HG03039 (cell line): Measurements from ENCODE around the gene NPEPPS.
A peak's percentile ranks its signal among the peaks of the same experiment; 100 is the strongest.
"Not testable (repeated sequence)": the region's sequence is repeated elsewhere in the genome, so short reads cannot be mapped to it uniquely, and the experiment has no call there.

Experiments
- ATAC-seq: cut with Tn5 transposase; IDR thresholded peaks from one replicate; pipeline ENCODE4 v1.9.1; 2021; ENCODE audit warnings: mild to moderate bottlenecking, moderate library complexity; ENCODE audit not compliant: unreplicated experiment

Gene NPEPPS

DNA sequence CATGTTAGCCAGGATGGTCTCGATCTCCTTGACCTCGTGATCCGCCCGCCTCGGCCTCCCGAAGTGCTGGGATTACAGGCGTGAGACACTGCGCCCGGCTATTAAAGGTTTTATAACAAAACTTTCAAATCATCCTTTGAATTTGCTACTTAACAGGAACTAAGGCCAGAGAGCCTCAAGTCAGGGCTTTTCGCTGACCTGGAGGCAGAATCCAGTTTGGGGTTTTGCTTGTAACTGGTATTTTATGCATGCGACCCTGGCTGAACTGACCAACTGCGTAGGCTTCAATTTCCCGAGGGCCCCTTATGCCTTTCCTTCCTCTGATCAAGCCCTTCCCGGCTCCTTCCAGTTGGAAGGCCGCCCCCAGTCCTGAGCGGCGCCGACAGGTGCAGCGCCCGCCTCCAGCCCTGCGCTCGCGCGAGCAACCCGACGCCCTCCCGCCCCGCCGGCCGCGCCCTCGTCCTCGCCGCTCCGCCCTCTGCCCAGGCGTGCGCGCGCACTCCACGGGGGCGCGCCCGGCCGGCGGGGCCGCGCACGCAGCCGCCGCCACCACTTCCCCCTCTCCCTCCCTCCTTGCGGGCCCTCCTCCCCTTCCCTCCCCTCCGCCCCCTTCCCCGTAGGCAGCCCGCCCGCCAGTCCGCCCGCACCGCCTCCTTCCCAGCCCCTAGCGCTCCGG lies at the start of gene NPEPPS:
Gene NPEPPS (plus strand): TSS at position 552 of the 676 bp plus-strand sequence. CDS start 193 bp downstream, outside the sequence.
- ATAC-seq, result peak; percentile 70

DNA sequence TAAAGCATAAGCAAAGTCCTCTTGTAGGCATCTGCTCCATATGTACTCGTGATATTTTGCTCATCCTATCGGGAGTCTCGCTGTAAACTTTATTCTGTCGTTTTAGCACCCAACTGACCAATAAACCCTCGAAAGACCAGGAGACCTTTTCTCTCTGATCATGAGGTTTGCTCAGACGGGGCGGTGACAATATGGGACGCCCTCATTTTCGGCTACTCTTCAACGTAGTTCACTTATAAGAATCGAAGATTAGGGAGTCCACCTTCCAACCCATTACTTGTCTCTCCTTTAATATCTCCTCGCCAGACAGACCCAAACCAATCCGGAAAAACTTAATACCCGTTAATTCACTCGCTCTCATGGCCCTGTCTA lies 39.1 kb upstream of the NPEPPS start:
- not testable (repeated sequence) for ATAC-seq

DNA sequence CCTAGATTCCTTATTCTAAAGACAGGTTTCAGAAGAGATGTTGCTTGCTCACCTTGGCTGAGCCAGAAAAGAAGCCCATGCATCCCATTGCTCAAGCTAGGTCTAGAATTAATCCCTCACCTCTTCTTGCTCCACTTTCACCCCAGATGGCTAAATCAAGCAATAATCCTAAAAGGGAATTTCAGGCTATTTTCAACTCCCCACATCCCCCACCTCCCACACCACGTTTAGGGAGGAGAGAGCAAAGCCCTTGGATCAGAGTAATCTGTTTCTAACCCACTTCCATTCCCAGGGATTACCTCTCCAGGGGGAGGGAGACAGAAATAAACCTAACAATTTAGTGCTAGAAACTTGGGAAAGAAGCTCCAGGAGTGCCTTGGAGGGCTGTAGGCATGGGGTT lies 31.8 kb upstream of the NPEPPS start:
- ATAC-seq, result not testable (repeated sequence)

GRCh38 chr17:47499494-47499893 lies 31.4 kb upstream of the NPEPPS start:
- not testable (repeated sequence) for ATAC-seq

DNA sequence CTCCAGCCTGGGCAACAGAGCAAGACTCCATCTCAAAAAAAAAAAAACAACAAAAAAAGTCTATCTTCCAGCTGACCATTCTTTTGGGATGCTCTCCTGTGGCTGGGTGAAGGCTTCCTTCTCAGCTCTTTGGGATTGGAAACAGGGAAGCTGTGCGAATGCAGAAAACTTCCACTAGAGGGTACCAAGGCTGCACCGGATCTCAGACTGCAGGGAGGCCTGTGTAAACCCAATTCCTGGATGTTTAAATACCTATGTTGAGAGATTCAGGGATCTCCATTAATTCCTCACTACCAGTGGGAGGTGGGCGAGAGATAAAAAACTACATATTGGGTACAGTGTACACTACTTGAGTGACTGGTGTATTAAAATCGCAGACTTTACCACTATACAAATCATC lies 30.3 kb upstream of the NPEPPS start:
- not testable (repeated sequence) for ATAC-seq

- ATAC-seq, result not testable (repeated sequence)
Observed at GRCh38 chr17:47502122-47502731, 28.7 kb upstream of the NPEPPS start.

DNA sequence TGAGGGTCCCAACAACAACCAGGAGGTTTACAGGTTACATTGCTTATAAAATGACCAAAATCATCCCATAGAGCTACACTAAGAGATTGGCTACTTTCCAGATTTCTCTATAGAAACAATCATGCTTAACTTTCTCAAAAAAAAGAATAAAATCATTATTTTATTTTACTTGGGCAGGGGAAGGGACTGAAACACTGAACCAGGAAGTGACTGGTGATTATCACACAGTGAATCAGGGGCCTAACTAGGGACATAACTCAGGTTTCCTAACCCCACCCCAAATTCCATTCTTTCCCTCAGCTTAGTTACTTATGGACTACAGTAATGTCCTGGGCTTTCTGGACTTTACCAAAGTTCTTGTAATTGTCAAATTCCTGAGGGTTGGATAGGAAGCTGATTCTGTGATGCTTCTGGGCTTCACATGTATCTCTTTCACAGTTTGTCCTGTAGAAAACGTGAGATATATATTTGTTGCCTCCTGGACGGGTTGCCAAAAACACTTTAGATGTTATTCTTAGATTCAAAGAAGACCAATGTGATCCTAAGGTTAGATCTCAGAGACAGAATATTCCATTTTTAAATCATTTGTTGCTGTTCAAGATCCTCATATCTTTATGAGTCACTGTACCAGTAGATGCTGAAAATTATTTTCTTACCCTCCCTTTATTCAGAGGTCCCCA lies 28.0 kb upstream of the NPEPPS start:
- not testable (repeated sequence) for ATAC-seq

DNA sequence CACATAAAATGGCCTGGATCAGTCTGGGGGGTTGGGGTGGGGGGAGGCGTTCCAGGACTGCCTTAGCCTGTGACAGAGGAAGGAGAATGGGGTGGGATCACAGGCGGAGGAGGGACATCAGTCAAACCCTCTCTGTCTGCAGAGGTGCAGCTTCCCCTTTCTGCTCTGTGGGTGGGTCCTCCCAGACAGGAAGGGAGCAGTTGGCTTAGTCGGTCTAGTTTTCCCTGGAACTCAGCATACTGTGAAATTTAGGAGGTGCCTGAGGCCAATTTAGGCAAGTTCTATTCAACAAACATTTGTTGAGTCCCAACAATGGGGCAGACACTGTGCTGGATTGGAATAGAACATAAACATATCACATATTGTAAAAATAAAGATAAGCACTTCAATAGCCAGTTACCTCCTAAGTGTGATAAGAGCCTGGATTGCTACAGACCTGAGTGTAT lies 19.2 kb upstream of the NPEPPS start:
- ATAC-seq, result not testable (repeated sequence)

DNA sequence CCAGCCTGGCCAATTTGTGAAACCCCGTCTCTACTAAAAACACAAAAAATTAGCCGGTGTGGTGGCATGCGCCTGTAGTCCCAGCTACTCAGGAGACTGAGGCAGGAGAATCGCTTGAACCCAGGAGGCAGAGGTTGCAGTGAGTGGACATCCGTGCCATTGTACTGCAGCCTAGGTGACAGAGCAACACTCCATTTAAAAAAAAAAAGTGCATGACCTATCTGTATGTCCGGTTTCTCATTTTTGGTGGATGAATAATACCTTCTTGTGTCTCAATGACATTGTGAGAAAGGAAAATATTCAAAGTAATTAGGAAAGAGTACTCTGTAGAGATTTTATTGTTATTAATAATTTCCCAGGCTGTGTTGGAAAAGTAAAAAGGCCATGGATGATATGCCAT lies 17.6 kb upstream of the NPEPPS start:
- not testable (repeated sequence) for ATAC-seq

DNA sequence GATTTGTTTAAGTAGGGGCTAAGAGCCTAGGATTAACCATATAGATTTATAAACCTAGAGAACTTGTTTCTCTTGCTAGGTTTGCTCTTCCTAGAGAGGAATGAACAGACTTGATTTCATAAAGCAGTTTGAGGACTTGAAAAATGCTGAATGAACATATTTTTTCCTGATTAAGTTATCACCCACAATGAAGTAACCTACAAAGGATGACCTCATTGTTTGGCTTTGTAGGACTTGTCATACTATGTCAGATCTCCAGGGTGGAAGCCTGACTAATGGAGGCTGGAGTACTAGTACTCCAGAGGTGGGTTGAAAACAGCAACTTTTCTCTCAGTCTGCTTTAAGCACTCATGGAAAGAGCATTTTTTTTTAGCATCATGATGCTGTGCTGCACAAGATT lies 12.0 kb upstream of the NPEPPS start:
- ATAC-seq, result not testable (repeated sequence)

DNA sequence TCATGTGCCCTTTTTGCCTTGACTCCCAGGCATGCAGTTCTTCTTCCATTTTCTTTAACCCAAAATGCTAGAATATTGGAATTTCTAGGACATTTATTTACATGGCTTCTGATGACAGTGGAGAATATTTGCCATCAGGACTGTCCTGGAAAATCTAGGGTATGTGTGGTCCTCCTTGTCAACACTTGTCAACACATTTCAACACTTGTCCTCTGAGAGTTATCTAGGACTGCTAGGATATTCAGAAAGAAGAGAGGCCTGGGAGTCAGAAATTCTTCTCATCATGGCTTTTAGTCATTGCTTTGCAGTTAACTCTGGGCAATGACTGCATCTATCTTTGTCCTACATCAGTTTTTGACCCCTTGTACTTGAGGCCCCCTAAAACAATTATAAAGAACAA lies 11.5 kb upstream of the NPEPPS start:
- ATAC-seq, result not testable (repeated sequence)

GRCh38 chr17:47520279-47520678 lies 10.6 kb upstream of the NPEPPS start:
- ATAC-seq, result not testable (repeated sequence)

- ATAC-seq, result not testable (repeated sequence)
Observed at GRCh38 chr17:47521434-47521833, 9.5 kb upstream of the NPEPPS start.

DNA sequence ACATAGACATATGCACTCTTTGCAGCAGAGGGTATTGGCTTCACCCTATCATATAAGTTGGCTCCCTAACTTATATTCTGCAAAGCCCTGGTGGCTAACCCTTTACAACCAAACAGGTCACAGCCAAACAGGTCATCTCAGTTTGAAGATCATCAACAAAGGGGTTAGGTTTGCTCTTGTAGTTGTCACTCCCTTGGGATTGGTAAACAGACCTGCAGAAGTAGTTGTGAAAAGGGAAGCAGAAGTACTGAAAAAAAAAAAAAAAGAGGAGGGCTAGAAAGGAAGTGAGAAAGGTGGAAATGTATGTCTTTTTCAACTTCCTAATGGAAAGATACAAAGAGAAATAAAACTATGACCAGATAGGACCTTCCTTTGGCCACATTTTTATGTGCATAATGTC lies 8.6 kb upstream of the NPEPPS start:
- not testable (repeated sequence) for ATAC-seq

DNA sequence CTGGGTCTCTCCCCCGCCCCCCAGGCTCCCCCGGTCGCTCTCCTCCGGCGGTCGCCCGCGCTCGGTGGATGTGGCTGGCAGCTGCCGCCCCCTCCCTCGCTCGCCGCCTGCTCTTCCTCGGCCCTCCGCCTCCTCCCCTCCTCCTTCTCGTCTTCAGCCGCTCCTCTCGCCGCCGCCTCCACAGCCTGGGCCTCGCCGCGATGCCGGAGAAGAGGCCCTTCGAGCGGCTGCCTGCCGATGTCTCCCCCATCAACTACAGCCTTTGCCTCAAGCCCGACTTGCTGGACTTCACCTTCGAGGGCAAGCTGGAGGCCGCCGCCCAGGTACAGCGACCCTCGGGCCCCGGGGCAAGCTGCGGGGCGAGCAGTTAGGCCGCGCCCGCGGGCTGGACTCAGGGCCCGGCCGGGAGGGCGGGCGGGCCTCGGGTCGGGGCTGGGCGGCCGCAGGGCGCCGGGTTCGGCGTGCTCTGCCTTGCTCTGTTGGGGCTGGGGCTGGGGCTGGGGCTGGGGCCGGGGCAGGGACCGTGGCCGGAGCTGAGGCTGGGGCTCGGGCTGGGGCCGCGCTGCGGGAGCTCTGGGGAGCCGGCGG lies 419 bp downstream of the NPEPPS start:
- peak; percentile 24 for ATAC-seq

GRCh38 chr17:47539085-47539484 lies 8.2 kb downstream of the NPEPPS start:
- ATAC-seq, result not testable (repeated sequence)

- not testable (repeated sequence) for ATAC-seq
Observed at GRCh38 chr17:47541676-47542075, 10.8 kb downstream of the NPEPPS start.

DNA sequence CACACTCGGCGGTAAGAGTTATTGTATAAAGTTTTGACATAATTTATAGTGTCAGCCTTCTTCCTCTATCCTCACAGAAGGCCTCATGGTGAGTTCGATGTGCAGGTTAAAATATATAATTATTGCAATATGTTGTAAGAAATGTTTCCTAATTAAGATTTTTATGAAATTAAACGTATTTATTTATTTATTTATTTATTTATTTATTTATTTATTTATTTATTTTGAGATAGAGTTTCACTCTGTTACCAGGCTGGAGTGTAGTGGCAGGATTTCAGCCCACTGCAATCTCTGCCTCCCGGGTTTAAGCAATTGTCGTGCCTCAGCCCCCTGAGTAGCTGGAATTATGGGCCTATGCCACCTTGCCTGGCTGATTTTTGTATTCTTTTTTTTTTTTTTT lies 13.4 kb downstream of the NPEPPS start:
- ATAC-seq, result not testable (repeated sequence)

GRCh38 chr17:47554733-47555132 lies 23.8 kb downstream of the NPEPPS start:
- not testable (repeated sequence) for ATAC-seq

DNA sequence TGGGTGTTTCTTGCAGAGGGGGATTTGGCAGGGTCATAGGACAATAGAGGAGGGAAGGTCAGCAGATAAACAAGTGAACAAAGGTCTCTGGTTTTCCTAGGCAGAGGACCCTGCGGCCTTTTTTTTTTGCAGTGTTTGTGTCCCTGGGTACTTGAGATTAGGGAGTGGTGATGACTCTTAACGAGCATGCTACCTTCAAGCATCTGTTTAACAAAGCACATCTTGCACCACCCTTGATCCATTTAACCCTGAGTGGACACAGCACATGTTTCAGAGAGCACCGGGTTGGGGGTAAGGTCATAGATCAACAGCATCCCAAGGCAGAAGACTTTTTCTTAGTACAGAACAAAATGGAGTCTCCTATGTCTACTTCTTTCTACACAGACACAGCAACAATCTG lies 25.2 kb downstream of the NPEPPS start:
- ATAC-seq, result not testable (repeated sequence)

DNA sequence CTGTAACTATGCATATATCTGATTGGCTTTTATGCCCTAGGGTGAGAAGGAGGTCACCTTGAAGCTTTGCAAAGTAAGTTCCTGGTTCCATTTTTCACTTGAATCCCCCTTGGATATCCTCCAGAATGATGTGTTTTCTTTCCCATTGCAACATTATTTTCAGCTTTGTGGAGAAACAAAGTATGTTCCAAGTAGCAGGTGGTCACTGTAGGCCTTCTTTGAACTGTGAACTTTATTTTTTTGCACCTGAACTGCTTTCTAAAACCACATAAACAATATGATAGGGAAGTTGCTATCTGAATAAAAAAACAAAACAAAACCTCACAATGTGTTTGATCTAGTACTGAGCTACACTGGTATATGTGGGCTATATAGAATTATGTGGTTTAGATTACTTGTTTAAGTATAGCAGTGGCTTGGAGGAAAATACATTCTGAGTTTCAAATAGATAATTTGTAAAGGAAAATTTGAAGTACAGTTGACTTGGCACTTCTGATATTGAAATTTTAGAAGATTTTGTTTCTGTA lies 29.7 kb downstream of the NPEPPS start:
- not testable (repeated sequence) for ATAC-seq
